ENCODE measurements around the gene FRAT2.
"Not testable (repeated sequence)": the region's sequence is repeated elsewhere in the genome, so short reads cannot be mapped to it uniquely, and the experiment has no call there.

The FRAT2 gene

DNA sequence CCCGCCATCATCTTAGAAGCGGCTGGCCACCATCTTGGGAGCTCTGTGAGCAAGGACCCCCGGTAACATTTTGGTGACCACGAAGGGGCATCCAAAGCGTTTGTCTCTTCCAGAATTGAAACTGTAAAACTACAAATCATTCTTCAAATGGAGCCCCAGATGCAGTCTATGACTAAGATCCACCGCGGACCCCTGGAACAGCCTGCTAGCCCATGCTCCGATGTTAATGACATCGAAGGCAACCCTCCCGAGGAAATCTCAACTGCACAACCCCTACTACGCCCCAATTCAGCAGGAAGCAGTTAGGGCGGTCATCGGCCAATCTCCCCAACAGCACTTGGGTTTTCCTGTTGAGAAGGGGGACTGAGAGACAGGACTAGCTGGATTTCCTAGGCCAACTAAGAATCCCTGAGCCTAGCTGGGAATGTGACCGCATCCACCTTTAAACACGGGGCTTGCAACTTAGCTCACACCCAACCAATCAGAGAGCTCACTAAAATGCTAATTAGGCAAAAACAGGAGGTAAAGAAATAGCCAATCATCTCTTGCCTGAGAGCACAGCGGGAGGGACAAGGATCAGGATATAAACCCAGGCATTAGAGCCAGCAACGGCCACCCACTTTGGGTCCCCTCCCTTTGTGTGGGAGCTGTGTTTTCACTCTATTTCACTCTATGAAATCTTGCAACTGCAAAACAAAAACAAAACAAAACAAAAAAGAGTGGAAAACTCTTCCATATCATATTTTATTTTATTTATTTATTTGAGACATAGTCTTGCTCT is 43.8 kb downstream of the FRAT2 start:
- DNase-seq = not testable (repeated sequence)

GRCh38 chr10:97290076-97290475 is 44.5 kb downstream of the FRAT2 start:
- not testable (repeated sequence) for DNase-seq

All from activated CD4-positive, alpha-beta T cell treated with anti-CD3 and anti-CD28 coated beads, Interleukin-10, Interleukin-2, amounts not matched to agents 100 ng/mL and 50 ng/mL, durations not matched to agents 16 hours and 8 hours (primary cell).